GM19463 (cell line): ENCODE data around the gene INTS15.

ENCODE experiments used
- ATAC-seq: cut with Tn5 transposase; IDR thresholded peaks from one replicate; pipeline ENCODE4 v1.9.1; 2021; ENCODE audit warnings: mild to moderate bottlenecking, moderate library complexity; ENCODE audit not compliant: unreplicated experiment

The INTS15 gene

GRCh38 chr7:6642239-6642839 is 52.5 kb downstream of the INTS15 start:
- ATAC-seq, result no peak

- no peak for ATAC-seq
Observed at GRCh38 chr7:6642861-6643640, 53.2 kb downstream of the INTS15 start.

- no peak for ATAC-seq
Observed at GRCh38 chr7:6643915-6644625, 54.2 kb downstream of the INTS15 start.

GRCh38 chr7:6644728-6645127 is 54.9 kb downstream of the INTS15 start:
- no peak for ATAC-seq

- ATAC-seq, result no peak
Observed at GRCh38 chr7:6646465-6646864, 56.6 kb downstream of the INTS15 start.

GRCh38 chr7:6647080-6647479 is 57.3 kb downstream of the INTS15 start:
- no peak for ATAC-seq

GRCh38 chr7:6647541-6647940 is 57.7 kb downstream of the INTS15 start:
- ATAC-seq, result no peak

GRCh38 chr7:6648066-6648814 is 58.4 kb downstream of the INTS15 start:
- no peak for ATAC-seq

- no peak for ATAC-seq
Observed at GRCh38 chr7:6648815-6649104, 58.9 kb downstream of the INTS15 start.

- no peak for ATAC-seq
Observed at GRCh38 chr7:6649241-6649961, 59.6 kb downstream of the INTS15 start.

GRCh38 chr7:6650086-6650485 is 60.3 kb downstream of the INTS15 start:
- no peak for ATAC-seq

- ATAC-seq, result no peak
Observed at GRCh38 chr7:6650521-6651011, 60.7 kb downstream of the INTS15 start.

GRCh38 chr7:6651851-6652445 is 62.1 kb downstream of the INTS15 start:
- no peak for ATAC-seq

GRCh38 chr7:6652446-6653011 is 62.7 kb downstream of the INTS15 start:
- ATAC-seq, result no peak

- no peak for ATAC-seq
Observed at GRCh38 chr7:6653071-6654003, 63.5 kb downstream of the INTS15 start.

GRCh38 chr7:6654113-6654841 is 64.5 kb downstream of the INTS15 start:
- no peak for ATAC-seq

GRCh38 chr7:6654842-6655610 is 65.2 kb downstream of the INTS15 start:
- ATAC-seq, result no peak
